SK-N-MC (cell line): ENCODE results near the gene PLCD3.

Experiments
- DNase-seq: peaks from one replicate; pipeline ENCODE4 v3.0.0-alpha.2; 2011; ENCODE audit warnings: low read depth, low spot score
- H3K27ac ChIP-seq: fragments of 200-600 bp; sonication (generic); 2 replicates; pipeline ENCODE4 v1.5.1; 2016; ENCODE audit warnings: mixed run types
- H3K36me3 ChIP-seq: fragments of 200-600 bp; sonication (generic); 2 replicates; pipeline ENCODE4 v1.6.1; 2017; ENCODE audit warnings: antibody characterized with exemption, low read length, mixed read lengths; ENCODE audit not compliant: insufficient read depth
- H3K4me3 ChIP-seq: fragments of 200-600 bp; sonication (generic); 2 replicates; pipeline ENCODE4 v1.5.1; 2016
- H3K9ac ChIP-seq: fragments of 200-600 bp; sonication (generic); 2 replicates; pipeline ENCODE4 v1.8.0; 2017; ENCODE audit warnings: mixed run types, mixed read lengths; ENCODE audit not compliant: insufficient read length
- H3K9me3 ChIP-seq: fragments of 200-600 bp; sonication (generic); 2 replicates; pipeline ENCODE4 v1.6.1; 2017; ENCODE audit warnings: low read depth, mild to moderate bottlenecking, antibody characterized with exemption, low read length, moderate library complexity, mixed read lengths
- EZH2 ChIP-seq: fragments of 200-600 bp; sonication (generic); IDR thresholded peaks from one replicate; pipeline ENCODE4 v1.6.1; 2017; ENCODE audit warnings: antibody characterized with exemption
- FOXP2 ChIP-seq: optimal IDR thresholded peaks from 2 replicates; pipeline ENCODE3; 2011; ENCODE audit warnings: mild to moderate bottlenecking, moderate library complexity; ENCODE audit not compliant: insufficient read depth; ENCODE audit errors: extremely low read length, control extremely low read depth
- POLR2AphosphoS5 ChIP-seq: IDR thresholded peaks from 2 replicates; pipeline ENCODE4 v1.6.1; 2012; ENCODE audit warnings: mild to moderate bottlenecking, low read depth, low read length, borderline replicate concordance

The PLCD3 gene

DNA sequence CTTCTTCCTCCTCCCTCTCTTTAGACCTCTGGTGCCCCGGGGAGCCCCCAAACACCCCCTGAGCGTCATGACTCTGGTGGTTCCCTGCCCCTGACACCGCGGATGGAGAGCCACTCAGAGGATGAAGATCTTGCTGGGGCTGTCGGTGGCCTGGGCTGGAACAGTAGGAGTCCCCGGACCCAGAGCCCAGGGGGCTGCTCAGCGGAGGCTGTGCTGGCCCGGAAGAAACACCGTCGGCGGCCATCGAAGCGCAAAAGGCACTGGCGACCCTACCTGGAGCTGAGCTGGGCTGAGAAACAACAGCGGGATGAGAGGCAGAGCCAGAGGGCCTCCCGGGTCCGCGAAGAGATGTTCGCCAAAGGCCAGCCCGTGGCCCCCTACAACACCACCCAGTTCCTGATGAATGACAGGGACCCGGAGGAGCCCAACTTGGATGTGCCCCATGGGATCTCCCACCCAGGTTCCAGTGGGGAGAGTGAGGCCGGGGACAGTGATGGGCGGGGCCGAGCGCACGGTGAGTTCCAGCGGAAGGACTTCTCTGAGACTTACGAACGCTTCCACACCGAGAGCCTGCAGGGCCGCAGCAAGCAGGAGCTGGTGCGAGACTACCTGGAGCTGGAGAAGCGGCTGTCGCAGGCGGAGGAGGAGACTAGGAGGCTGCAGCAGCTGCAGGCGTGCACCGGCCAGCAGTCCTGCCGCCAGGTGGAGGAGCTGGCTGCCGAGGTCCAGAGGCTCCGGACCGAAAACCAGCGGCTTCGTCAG lies 36.9 kb upstream of the PLCD3 start:
- Histone ChIP-seq H3K4me3 (no peak overlapping the region), H3K9me3 (no peaks in the 10 kb centered on the region), H3K27ac (no peak overlapping the region), H3K9ac (no peak overlapping the region), H3K36me3 (no peaks in the 10 kb centered on the region)
- TF ChIP-seq FOXP2 = no peak
- TF ChIP-seq POLR2AphosphoS5 = no peak
- no peak for TF ChIP-seq EZH2
- no peak for DNase-seq

DNA sequence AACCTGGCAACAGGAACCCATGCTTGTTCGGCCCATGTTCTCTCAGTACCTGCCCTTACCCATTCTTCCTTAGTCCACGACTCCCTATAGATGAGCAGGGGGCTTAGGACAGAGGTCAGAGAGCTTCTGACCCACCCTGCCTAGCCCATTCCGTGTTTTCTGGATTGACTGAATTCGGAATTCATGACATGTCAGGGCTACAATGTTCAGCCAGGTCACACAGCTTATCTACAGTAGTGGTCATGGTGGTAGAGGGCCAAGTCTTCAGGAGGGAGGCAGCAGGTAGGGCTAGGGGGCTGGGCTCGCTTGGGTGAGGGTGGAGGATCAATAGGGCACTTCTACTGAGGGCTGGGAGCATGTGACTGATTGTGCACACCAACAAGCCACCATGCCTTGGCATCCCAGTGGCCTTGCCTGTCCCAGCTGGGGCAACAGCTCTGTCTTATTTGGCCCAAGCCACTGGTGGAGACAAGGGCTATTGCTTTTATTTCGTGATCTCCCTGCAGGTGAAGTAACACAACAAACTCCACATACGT lies 32.5 kb upstream of the PLCD3 start:
- Histone ChIP-seq H3K9ac (no peak overlapping the region), H3K36me3 (no peaks in the 10 kb centered on the region), H3K27ac (no peak overlapping the region), H3K9me3 (no peaks in the 10 kb centered on the region), H3K4me3 (no peak overlapping the region)
- DNase-seq = no peak
- TF ChIP-seq EZH2 (no peak), FOXP2 (no peak), POLR2AphosphoS5 (no peak)

DNA sequence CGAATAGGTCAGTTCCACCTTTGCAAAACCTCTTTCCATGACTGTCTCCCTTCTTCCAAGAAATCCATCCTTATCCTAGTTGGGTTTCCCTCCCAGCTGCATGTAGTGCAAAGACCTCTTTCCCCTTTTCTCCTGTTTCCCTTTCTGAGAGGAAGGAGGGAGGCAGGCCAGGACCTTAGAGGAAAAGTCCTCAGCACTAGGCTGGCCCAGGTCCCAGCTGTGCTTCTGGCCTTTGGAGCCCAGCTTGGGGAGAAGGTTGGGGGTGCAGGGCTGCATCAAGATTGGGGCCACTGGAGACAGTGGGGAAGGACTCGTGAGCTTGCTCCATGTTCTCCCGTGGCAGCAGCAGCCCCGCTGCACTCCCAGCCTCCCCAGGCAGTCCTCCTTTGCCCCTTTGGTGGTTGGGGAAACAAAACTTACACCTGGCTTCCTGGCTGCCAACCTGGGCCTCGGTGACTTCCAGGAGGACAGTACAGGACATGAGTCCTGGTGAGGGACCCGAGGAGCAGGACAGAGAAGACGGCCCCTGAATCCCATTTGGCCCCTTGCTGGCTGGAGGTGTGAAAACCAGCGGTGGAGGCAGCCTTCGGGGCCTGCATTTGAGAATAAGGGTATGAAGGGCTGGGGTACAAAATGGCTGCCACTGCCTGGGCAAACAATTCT lies 29.8 kb upstream of the PLCD3 start:
- H3K27ac ChIP-seq = peak overlapping the region; percentile 36; the same call in 1 of the 2 replicates
- no peak for DNase-seq
- peak overlapping the region; percentile 81 for H3K4me3 ChIP-seq
- TF ChIP-seq EZH2 (no peak), POLR2AphosphoS5 (no peak), FOXP2 (no peak)
- no peaks in the 10 kb centered on the region for H3K9me3 ChIP-seq
- H3K36me3 ChIP-seq = no peaks in the 10 kb centered on the region
- peak overlapping the region; percentile 59 for H3K9ac ChIP-seq

DNA sequence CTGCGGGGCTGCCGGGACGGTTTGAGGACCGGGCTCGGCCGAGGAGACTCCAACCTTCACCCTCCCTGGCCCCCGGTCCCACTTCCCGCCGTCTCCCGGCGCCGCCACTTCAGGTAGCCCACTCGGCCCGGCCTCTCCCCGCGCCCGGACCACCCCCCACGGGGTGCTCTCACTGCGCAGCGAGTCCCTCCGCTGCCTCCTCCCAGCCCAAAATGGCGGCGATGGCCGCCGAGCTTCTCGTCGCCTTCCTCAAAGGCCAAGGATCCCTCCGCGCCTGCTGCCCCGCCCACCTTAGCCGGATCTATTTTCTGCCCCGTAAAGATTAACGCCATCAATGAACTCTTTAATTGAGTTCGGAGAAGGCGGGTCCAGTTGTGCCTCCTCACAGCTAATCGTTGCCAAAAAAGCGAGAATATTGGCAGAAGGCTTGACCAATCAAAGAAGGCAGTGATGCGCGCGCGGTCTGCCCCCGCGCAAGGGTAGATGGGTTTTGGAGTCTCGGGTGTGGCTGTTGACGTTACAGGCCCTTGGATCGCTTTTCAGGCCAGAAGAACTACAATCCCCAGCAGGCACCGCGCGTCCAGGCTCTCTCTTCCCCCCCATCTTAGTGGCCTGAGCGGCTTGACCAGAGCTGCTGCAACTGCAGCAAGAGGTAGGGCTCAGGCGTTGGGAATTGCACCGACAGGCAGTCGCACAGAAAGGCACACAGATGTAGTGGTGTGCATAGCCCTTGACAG lies 29.1 kb upstream of the PLCD3 start, which contains the start of gene HEXIM2:
Gene HEXIM2, plus strand, starts transcription at position 588 of the 737 bp plus-strand sequence. CDS start 919 bp downstream, outside the sequence.
- Histone ChIP-seq H3K9me3 (no peaks in the 10 kb centered on the region), H3K9ac (peak within 1 kb of the TSS; percentile 99), H3K36me3 (no peaks in the 10 kb centered on the region), H3K27ac (peak within 1 kb of the TSS; percentile 97), H3K4me3 (peak within 1 kb of the TSS; percentile 81)
- TF ChIP-seq FOXP2 (peak; percentile 36), EZH2 (no peak), POLR2AphosphoS5 (peak; percentile 92)
- peak; percentile 100 for DNase-seq

DNA sequence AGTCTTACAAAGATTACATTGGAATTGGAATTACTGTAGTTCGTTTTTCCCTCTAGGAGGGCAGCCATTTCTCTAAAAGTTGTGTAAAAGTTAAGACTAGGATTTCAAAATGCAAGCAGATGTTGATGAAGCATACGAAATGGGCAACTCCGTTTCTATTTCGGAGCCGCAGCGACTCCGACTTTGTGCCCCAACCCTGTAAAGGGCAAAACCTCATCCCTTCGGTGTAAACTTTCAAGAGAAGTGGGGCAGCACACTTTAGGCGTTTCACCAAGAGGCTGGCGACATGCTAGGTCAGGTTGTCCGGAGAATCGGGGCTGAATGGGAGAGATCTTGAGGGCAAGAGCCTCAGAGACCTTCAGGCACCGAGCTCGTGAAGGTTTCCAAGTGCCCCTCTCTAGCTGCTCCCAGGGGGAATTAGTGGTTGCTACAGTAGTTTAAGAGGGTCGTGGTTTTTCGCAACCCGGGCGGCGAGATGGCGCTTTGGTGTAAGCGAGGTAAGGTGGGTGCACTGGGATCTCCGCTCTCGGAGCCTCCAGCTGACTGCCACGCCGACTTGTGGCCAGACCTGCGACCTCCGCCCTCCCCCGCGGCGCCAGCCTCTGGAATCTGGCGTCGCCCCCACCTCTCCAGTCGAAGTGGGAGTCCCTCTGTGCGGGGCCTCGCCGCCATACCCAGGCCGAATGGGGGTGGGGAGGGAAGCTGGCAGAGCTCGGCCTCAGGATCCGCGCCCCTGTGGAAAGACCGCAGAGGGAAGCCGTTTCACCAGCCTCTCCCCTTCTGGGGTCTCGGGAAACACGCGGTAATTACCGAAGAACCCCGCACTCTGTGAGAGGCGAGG lies 28.4 kb upstream of the PLCD3 start:
- H3K36me3 ChIP-seq = no peaks in the 10 kb centered on the region
- no peak for DNase-seq
- peak overlapping the region; percentile 81 for H3K4me3 ChIP-seq
- TF ChIP-seq FOXP2 = no peak
- no peak for TF ChIP-seq POLR2AphosphoS5
- TF ChIP-seq EZH2 = no peak
- H3K9me3 ChIP-seq = no peaks in the 10 kb centered on the region
- H3K9ac ChIP-seq = peak overlapping the region; percentile 99
- H3K27ac ChIP-seq = peak overlapping the region; percentile 97

DNA sequence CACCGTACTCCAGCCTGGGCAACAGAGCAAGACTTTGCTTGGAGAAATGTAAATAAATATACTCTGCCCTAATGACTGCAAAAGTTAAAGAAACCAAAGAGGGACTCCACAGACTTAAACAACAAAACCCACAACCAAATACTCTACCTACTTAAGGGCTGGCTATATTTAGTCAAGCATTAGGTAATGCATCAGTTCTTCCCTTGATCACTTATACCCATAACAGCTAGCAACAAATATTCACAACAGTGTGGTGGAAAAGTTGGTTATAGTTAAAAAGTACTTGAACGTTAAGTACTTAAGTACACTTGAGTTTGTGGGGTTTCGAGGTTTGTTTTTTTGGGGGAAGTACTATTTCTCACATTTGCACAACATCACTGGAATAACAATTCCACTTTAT lies 23.9 kb upstream of the PLCD3 start:
- Histone ChIP-seq H3K27ac (no peak overlapping the region), H3K9me3 (no peaks in the 10 kb centered on the region), H3K4me3 (no peak overlapping the region), H3K36me3 (no peaks in the 10 kb centered on the region), H3K9ac (no peak overlapping the region)
- DNase-seq = no peak
- no peak for TF ChIP-seq EZH2
- no peak for TF ChIP-seq FOXP2
- no peak for TF ChIP-seq POLR2AphosphoS5

DNA sequence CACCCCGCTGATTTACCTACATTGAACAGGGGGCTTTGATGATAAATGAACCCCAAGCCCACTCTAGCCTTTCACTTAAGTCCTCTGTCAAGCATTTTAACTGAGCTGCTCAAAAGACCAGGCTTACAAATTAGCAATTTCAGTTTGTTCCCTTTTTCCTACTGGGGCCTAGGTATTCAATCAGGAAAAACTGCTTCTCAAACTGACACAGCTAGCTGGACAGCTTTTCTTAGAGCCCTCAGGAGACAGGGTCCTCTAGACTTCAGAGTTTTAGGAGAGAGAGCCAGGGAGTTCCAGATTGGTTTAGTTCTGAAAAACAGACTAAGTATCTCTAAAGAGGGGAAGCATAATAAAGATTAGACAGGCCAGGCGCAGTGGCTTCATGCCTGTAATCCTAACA lies 23.2 kb upstream of the PLCD3 start:
- no peak for DNase-seq
- Histone ChIP-seq H3K4me3 (no peak overlapping the region), H3K9me3 (no peaks in the 10 kb centered on the region), H3K27ac (peak overlapping the region; percentile 72; the same call in 1 of the 2 replicates), H3K9ac (no peak overlapping the region), H3K36me3 (no peaks in the 10 kb centered on the region)
- no peak for TF ChIP-seq EZH2
- TF ChIP-seq POLR2AphosphoS5 = no peak
- TF ChIP-seq FOXP2 = no peak

DNA sequence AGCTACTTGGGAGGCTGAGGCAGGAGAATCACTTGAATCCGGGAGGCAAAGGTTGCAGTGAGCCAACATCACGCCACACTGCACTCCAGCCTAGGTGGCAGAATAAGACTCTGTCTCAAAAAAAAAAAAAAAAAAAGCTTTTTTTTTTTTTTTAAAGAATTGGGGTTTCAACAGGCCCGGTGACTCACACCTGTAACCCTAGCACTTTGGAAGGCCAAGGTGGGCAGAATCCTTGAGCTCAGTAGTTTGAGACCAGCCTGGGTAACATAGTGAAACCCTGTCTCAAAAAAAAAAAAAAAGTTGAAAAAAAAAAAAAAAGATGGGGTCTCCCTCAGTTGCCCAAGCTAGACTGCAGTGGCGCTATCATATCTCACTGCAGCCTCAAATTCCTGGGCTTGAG lies 22.7 kb upstream of the PLCD3 start:
- Histone ChIP-seq H3K9me3 (no peaks in the 10 kb centered on the region), H3K4me3 (no peak overlapping the region), H3K9ac (no peak overlapping the region), H3K27ac (no peak overlapping the region), H3K36me3 (no peaks in the 10 kb centered on the region)
- no peak for TF ChIP-seq POLR2AphosphoS5
- no peak for TF ChIP-seq EZH2
- no peak for DNase-seq
